ENCODE data around the gene DMRT3. TPM values are rescaled to one million over a fixed set of nuclear protein-coding genes. Genes with fewer than 3 reads are reported as not detected.

Gene DMRT3
- total RNA-seq, 4 donors from 2014 or later = 0.42 TPM; not detected in 3

DNA sequence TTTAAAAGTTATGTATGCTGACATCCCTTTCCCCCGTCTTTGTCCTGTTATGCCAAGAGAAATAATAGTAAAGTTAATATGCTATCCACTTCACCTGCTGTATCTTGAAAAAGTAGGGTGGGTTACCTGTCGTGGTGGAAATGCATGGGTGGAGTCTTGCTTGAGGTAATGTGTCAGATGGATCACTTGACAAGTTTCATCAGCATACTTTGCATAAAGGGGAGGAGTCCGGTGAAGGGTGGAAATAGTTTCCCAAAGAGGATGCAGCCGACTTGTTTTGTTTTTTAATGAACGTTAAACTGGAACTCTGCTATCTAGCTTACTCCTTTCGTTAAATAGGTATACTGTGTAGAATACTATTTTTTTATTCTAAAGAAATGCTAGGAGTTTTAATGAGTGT, 9.0 kb upstream of the DMRT3 start:
- Histone ChIP-seq H3K36me3 (no peaks in the 10 kb centered on the region), H3K27me3 (peaks cover 99% of the 10 kb centered on the region), H3K4me1 (peaks cover 33% of the 10 kb centered on the region), H3K27ac (no peak overlapping the region), H3K9me3 (no peaks in the 10 kb centered on the region), H3K4me3 (no peak overlapping the region)
- TF ChIP-seq POLR2A (IDR thresholded peaks at IDR 0.05) (no peak), POLR2AphosphoS5 (IDR thresholded peaks at IDR 0.05) (no peak), EP300 (IDR thresholded peaks at IDR 0.05) (no peak)
- TF ChIP-seq, protein P1, sequence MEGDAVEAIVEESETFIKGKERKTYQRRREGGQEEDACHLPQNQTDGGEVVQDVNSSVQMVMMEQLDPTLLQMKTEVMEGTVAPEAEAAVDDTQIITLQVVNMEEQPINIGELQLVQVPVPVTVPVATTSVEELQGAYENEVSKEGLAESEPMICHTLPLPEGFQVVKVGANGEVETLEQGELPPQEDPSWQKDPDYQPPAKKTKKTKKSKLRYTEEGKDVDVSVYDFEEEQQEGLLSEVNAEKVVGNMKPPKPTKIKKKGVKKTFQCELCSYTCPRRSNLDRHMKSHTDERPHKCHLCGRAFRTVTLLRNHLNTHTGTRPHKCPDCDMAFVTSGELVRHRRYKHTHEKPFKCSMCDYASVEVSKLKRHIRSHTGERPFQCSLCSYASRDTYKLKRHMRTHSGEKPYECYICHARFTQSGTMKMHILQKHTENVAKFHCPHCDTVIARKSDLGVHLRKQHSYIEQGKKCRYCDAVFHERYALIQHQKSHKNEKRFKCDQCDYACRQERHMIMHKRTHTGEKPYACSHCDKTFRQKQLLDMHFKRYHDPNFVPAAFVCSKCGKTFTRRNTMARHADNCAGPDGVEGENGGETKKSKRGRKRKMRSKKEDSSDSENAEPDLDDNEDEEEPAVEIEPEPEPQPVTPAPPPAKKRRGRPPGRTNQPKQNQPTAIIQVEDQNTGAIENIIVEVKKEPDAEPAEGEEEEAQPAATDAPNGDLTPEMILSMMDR (IDR thresholded peaks at IDR 0.05) = no peak
- WGBS = 27% methylated on average over 6 of the region's 6 CpGs
- no peak for DNase-seq (ENCODE audit: low spot score in 2 of 2)

DNA sequence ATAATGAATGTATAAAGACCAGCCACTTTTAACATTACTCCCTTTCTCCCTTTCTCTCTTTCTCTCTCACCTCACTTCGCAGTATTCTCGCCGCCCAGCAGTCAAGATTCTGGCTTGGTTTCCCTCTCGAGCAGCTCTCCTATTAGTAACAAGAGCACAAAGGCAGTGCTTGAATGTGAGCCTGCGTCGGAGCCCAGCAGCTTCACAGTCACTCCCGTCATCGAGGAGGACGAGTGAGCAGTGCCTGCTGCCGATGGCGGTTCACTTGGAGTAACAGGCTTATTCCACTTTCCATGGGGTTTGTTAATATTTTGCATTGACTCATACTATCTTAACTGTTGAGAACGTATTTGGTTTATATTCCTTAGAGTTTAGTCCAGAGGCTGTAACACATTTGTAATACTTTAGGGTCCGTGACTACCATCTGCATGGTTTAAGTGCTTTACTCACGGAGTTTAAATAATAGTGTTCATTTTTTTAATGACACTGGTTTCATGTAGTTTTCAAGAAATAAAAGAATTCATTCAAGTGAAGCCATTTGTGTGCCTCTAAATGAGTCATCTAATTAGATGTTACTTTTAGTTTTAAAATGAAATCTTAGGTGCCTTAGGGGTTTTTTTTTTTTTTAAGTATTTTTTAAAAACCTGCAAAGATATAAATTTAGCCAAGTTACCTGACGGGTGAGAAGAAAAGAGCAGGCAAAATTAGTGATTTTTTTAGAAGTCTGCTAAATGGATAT, 8.4 kb upstream of the DMRT3 start:
- no peak overlapping the region for H3K4me3 ChIP-seq
- H3K36me3 ChIP-seq = no peaks in the 10 kb centered on the region
- H3K27ac ChIP-seq = no peak overlapping the region
- DNase-seq (ENCODE audit: low spot score in 2 of 2) = no peak
- H3K9me3 ChIP-seq = no peaks in the 10 kb centered on the region
- peaks cover 99% of the 10 kb centered on the region for H3K27me3 ChIP-seq
- peaks cover 40% of the 10 kb centered on the region for H3K4me1 ChIP-seq
- 18% methylated on average over 14 of the region's 15 CpGs for WGBS
- TF ChIP-seq, protein P1 (IDR thresholded peaks at IDR 0.05) = no peak
- TF ChIP-seq POLR2A (IDR thresholded peaks at IDR 0.05) (no peak), POLR2AphosphoS5 (IDR thresholded peaks at IDR 0.05) (no peak), EP300 (IDR thresholded peaks at IDR 0.05) (no peak)

DNA sequence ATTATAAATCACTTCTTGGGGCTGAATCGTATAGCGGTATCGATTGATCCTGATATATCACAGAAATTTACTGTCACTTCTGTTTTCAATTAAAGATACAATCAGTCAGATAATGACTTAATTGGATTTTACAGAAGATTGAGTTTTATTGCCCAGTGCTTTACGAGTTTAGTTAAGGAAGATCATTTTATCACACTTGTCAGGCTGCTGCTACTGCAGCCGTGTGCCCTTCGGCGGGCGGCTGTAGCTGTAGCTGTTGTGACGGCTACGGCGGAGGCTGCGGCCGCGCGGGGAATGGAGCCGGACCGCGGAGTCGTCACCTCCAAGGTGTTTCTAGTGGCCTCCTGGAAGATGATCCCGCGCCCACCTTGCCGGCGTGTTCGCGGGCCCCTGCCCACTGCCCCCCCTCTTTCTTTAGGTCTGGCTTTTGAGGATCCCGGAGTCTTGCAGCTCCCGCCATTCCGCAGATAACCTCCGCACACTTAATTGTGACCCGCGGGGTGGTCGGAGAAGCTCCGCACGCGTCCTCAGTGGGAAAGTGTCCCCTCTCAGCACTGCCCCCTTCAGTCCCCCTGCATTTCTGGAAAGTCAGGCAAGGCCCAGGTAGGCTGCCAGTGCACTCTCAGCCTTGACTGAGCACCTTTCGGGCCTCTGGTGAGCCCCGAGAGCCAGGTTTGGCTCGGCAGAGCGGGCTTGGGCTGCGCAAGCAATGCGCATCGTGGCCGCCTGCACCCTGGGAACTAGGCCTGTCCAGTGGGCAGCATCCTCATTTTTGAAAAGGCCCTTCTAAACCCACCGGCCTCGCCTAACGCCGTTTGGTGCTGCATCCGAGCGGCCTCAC, 6.9 kb upstream of the DMRT3 start:
- no peaks in the 10 kb centered on the region for H3K36me3 ChIP-seq
- 18% methylated on average over 28 of the region's 49 CpGs for WGBS
- peaks cover 42% of the 10 kb centered on the region for H3K4me1 ChIP-seq
- H3K27ac ChIP-seq = no peak overlapping the region
- DNase-seq (ENCODE audit: low spot score in 2 of 2) = no peak
- TF ChIP-seq POLR2AphosphoS5 (IDR thresholded peaks at IDR 0.05) (no peak), EP300 (IDR thresholded peaks at IDR 0.05) (no peak), POLR2A (IDR thresholded peaks at IDR 0.05) (no peak)
- TF ChIP-seq, protein P1 (IDR thresholded peaks at IDR 0.05) = no peak
- peaks cover 100% of the 10 kb centered on the region for H3K27me3 ChIP-seq
- no peaks in the 10 kb centered on the region for H3K9me3 ChIP-seq
- H3K4me3 ChIP-seq = no peak overlapping the region

DNA sequence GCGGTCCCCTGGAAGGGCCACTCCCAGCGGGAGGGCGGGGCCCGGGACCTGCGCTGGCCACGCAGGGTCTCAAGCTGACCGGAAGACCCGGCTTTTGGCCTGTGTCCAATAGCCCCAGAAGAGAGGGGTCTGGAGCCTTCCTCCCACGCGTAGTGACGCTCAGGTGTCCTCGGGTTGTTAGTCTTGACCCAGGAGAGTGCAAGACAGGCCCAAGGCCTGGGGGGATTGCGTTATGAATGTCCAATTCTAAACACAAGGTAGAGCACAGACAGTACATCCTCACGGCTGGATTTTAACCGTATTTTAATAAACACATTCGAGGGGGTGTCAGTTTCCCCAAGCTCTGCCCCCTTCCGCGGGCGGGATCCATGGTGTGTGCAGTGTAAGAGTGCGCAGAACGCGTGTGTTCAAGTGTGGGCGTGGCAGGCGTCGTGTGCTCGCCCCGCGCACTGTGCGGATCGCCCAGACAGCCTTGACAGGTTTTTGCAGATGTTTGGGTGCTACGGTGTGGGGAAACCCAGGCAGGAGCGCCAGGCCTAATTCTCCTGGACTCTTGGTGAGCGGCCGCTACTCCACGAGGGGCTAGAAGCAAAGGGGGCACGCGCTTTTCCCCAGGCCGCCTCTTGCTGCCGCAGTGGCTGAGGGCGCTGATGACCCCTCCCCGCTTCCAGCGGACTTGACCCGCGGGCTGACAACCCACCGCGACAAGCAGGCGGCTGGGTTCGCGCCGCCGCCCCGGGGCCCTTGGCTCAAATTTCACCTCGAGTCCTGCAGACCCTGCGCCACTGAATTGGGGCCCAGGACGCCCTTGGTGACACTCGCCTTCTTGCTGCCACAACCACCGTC, 6.1 kb upstream of the DMRT3 start:
- Histone ChIP-seq H3K9me3 (no peaks in the 10 kb centered on the region), H3K4me1 (peaks cover 42% of the 10 kb centered on the region), H3K27ac (no peak overlapping the region), H3K4me3 (no peak overlapping the region), H3K36me3 (no peaks in the 10 kb centered on the region), H3K27me3 (peaks cover 100% of the 10 kb centered on the region)
- DNase-seq (ENCODE audit: low spot score in 2 of 2) = no peak
- WGBS = 39% methylated on average over 30 of the region's 57 CpGs
- TF ChIP-seq EP300 (IDR thresholded peaks at IDR 0.05) (no peak), POLR2A (IDR thresholded peaks at IDR 0.05) (no peak), POLR2AphosphoS5 (IDR thresholded peaks at IDR 0.05) (no peak)
- TF ChIP-seq, protein P1 (IDR thresholded peaks at IDR 0.05) = no peak
